Measurements from ENCODE around the gene MACROD2. TPM values are rescaled to one million over a fixed set of nuclear protein-coding genes. Genes with fewer than 3 reads are reported as not detected.

Gene MACROD2
- polyA plus RNA-seq, 1 donor from 2014 or later = 23.2 TPM

- no peak overlapping the region for H3K9ac ChIP-seq (ENCODE audit: low read length)
- no peaks in the 10 kb centered on the region for H3F3A ChIP-seq (ENCODE audit: insufficient read depth, low read length, poor library complexity, severe bottlenecking)
- no peaks in the 10 kb centered on the region for H3K36me3 ChIP-seq (ENCODE audit: insufficient read depth, low read length)
- no peak overlapping the region for H3K4me3 ChIP-seq (ENCODE audit: low read length)
- H2AFZ ChIP-seq (ENCODE audit: low read depth, low read length) = no peak overlapping the region
- H3K4me2 ChIP-seq (ENCODE audit: low read length) = no peak overlapping the region
- no peaks in the 10 kb centered on the region for H3K9me2 ChIP-seq (ENCODE audit: insufficient read depth, low read length)
- no peak for TF ChIP-seq REST (IDR thresholded peaks at IDR 0.05; ENCODE audit: borderline replicate concordance)
- TF ChIP-seq EZH2 (IDR thresholded peaks at IDR 0.05; ENCODE audit: borderline replicate concordance, insufficient read depth, low read length, poor library complexity, severe bottlenecking) = no peak
- no peak for TF ChIP-seq CTCF (IDR thresholded peaks at IDR 0.05; ENCODE audit: poor library complexity, severe bottlenecking)
- no peak for TF ChIP-seq RAD21 (conservative IDR thresholded peaks at IDR 0.05)
- no peak for TF ChIP-seq EP300 (conservative IDR thresholded peaks at IDR 0.05; ENCODE audit: poor library complexity, severe bottlenecking)
- no peak for TF ChIP-seq POLR2AphosphoS5 (IDR thresholded peaks at IDR 0.05)
- TF ChIP-seq SMC3 (conservative IDR thresholded peaks at IDR 0.05; ENCODE audit: poor library complexity) = no peak
- no peaks in the 10 kb centered on the region for H3K9me3 ChIP-seq (ENCODE audit: low read length)
- no peaks in the 10 kb centered on the region for H4K20me1 ChIP-seq (ENCODE audit: insufficient read depth)
- H3K79me2 ChIP-seq (replicated peaks; ENCODE audit: insufficient read depth, low read length) = no peaks in the 10 kb centered on the region
- H3K27ac ChIP-seq (ENCODE audit: low read length) = no peak overlapping the region
- H3K27me3 ChIP-seq (ENCODE audit: insufficient read depth, low read depth, low read length) = no peaks in the 10 kb centered on the region
These were observed 1466.6 kb downstream of the MACROD2 start for GRCh38 chr20:15461938-15462337.

- no peaks in the 10 kb centered on the region for H3K9me3 ChIP-seq (ENCODE audit: low read length)
- no peak overlapping the region for H3K27ac ChIP-seq (ENCODE audit: low read length)
- no peak overlapping the region for H3K4me2 ChIP-seq (ENCODE audit: low read length)
- no peaks in the 10 kb centered on the region for H4K20me1 ChIP-seq (ENCODE audit: insufficient read depth)
- no peak overlapping the region for H3K4me3 ChIP-seq (ENCODE audit: low read length)
- H3K27me3 ChIP-seq (ENCODE audit: insufficient read depth, low read depth, low read length) = no peaks in the 10 kb centered on the region
- H3K9ac ChIP-seq (ENCODE audit: low read length) = no peak overlapping the region
- H3F3A ChIP-seq (ENCODE audit: insufficient read depth, low read length, poor library complexity, severe bottlenecking) = no peaks in the 10 kb centered on the region
- TF ChIP-seq MXI1 (conservative IDR thresholded peaks at IDR 0.05; ENCODE audit: poor library complexity, severe bottlenecking) (no peak), EP300 (conservative IDR thresholded peaks at IDR 0.05; ENCODE audit: poor library complexity, severe bottlenecking) (no peak), CTCF (IDR thresholded peaks at IDR 0.05; ENCODE audit: poor library complexity, severe bottlenecking) (no peak), POLR2AphosphoS5 (IDR thresholded peaks at IDR 0.05) (no peak), REST (IDR thresholded peaks at IDR 0.05; ENCODE audit: borderline replicate concordance) (no peak), RAD21 (conservative IDR thresholded peaks at IDR 0.05) (no peak), SMC3 (conservative IDR thresholded peaks at IDR 0.05; ENCODE audit: poor library complexity) (no peak), EZH2 (IDR thresholded peaks at IDR 0.05; ENCODE audit: borderline replicate concordance, insufficient read depth, low read length, poor library complexity, severe bottlenecking) (no peak), TAF1 (IDR thresholded peaks at IDR 0.05; ENCODE audit: low read depth) (no peak)
- no peaks in the 10 kb centered on the region for H3K79me2 ChIP-seq (replicated peaks; ENCODE audit: insufficient read depth, low read length)
- H2AFZ ChIP-seq (ENCODE audit: low read depth, low read length) = no peak overlapping the region
- no peaks in the 10 kb centered on the region for H3K9me2 ChIP-seq (ENCODE audit: insufficient read depth, low read length)
- no peaks in the 10 kb centered on the region for H3K36me3 ChIP-seq (ENCODE audit: insufficient read depth, low read length)
These were observed 1480.2 kb downstream of the MACROD2 start for GRCh38 chr20:15475483-15475882.
